Measurements from ENCODE around the gene UBL7.

Gene UBL7

DNA sequence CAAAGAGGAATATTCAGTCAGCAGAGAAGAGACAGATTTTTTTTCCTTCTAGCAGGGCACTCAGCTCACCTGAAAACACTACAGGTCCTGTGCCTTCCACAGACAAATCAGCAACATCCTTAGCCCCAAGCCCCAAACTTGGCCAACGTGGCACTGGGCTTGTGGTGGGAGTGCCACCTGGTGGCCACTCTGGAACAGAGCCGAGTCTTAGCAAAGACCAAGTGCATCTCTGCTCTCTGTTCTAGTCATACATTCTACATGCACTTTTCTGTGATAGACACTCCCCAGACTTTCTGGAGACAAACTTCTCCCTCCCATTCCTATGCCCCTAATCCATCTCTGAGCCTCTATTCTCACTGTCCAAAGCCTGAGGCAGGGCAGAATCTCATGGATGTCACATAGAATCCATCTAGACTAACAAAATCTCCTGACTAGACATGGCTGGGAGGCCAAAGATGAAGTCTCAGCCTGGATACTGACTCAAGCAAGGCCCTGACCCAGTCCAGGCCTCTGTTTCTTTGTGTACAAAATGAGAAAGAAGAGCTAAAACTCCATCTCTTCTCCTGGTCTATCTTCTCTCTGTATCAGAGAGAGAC, 22.1 kb downstream of the UBL7 start:
- DNase-seq = peak; percentile 77 to 81

GRCh38 chr15:74438206-74438605, 22.8 kb downstream of the UBL7 start:
- no peak for DNase-seq

GRCh38 chr15:74434263-74435136, 26.5 kb downstream of the UBL7 start:
- DNase-seq = no peak

GRCh38 chr15:74433592-74434262, 27.2 kb downstream of the UBL7 start, which contains the start of gene SEMA7A:
TSS of gene SEMA7A (minus strand) at chr15:74433958. CDS start at chr15:74433918, 40 bp downstream.
- peak; percentile 83 to 88 for DNase-seq

DNA sequence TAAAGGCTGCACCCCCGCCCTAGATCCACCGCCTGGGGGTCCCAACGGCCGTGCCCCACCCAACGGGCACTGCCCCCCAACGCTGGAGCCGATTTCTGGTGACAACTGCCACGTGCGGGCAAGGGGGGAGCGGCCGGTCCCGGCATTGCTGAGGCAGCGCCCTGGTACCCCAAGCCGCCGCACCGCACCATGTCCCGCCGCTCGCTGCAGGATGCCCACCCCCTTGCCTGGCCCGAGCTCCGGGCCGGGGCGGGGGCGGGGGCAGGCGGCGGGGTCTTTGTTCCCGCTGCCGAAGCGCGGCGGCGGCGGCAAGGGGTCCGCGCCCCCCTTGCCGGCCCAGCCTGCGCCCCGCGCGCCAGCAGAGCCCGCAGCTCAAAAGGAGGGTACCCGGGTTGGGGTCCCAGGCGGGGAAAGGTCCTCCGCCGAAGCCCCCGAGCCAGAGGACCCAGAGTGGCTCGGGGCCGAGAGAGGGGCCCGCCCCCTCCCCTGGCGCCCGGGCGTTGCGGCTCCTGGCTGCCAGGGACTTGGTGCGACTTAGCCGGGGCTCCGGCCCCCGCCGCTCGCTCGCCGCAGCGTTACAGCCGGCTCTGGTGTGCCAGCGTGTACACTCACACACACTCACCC, 27.9 kb downstream of the UBL7 start:
- no peak for DNase-seq

- no peak for DNase-seq
These were observed 28.5 kb downstream of the UBL7 start for GRCh38 chr15:74432271-74432967.

GRCh38 chr15:74431645-74432044, 29.3 kb downstream of the UBL7 start:
- peak in 1 of 2 donors; percentile 13 for DNase-seq

GRCh38 chr15:74431116-74431515, 29.8 kb downstream of the UBL7 start:
- DNase-seq = no peak

DNA sequence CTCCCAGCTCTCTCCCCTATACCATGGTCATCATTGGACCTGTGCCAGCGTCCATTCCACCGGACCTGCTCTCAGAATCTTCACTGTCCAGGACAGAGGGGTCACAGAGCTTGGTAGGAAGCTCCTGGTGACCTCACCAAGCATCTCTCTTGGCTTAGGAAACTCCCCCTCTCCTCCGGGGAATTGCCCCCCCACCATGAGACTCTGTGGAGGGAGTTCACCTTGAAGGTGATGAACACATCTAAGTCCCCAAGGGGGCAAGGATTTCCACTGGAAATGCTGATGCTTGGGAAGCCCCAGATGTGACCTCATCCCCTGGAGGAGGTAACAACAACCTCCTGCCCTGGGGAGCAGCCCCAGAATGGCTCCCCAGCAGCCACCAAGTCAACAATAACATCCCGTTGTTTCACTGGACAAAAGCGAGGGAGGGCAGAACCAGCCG, 30.4 kb downstream of the UBL7 start:
- DNase-seq = no peak

GRCh38 chr15:74429781-74430400, 31.1 kb downstream of the UBL7 start:
- no peak for DNase-seq

DNA sequence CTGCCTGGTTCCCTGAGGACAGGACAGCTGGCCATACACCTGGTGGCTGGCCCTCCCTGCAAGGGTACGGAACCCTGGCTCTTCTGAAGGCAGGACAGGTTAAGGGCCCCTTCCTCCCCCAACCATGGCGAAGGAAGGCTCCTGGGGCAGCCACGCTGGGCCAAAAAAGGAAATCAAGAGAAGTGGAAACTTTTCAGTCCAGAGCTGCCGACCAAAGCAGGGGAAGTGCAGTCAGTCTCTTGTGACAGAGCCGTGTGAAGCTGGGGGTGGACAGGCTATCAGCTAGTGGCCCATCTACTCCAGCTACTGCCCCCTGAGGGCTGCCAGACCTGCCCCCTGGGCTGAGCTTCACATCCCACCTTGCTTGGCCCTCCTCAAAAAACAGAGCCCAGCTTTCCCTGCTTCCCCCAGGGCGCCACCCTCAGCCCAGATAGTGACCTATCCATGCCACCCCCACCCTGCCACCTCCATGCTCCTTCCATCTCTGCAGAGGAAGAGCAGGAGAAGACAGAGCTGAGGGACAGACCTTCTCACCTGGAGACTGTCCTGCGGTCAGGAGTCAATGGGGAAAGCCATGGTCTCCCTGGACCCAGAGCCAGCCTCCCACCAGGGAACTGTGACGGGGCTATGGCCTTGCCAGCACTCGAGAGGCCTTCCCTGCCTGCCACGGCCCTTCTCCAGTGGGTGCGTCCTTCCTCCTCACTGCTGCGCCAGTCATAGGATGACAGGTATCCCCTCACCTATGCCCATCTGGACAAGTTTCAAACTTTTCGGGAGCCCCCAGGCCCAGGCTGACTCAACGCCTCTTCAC, 31.8 kb downstream of the UBL7 start:
- peak in 1 of 2 donors; percentile 20 for DNase-seq

- DNase-seq = no peak
These were observed 32.5 kb downstream of the UBL7 start for GRCh38 chr15:74428442-74428787.

DNA sequence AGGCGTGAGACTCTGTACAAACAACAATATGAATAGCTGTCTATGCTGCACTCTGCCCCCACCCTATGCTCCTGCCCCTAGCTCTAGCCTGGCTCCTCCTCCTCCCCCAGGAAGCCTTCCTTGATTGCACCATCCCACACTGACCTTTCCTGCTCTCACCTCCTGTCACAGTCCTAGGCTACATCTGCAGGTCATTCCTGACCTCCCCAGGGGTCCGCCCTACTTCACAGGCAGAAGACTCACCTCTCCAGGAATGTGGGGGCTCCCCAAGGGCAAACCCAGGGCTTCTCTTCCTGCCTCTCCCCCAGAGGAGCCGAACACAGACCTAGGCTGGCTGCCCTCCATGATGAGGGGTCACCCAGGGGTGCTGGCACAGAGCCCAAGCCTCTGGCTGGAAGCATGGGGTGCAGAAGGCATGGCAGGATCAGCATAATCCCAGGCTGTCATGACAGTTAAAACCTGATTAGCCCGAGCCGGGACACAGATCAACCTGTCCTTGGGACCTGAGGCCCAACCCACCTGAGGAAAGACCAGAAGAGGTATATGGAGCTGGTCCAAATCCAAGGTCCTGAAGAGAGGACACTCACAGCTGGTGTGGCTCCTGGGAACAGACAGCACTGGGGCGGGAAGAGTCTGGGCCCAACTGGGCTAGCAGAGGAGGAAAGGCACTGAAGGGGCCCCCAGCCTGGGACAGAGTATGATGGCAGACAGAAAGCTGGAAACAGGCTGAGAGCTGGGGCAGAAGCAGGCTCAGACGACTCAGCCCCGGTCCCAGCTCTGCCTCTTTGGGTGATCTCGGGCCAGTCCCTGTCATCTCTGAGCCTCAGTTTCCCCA, 33.1 kb downstream of the UBL7 start:
- DNase-seq = no peak

DNA sequence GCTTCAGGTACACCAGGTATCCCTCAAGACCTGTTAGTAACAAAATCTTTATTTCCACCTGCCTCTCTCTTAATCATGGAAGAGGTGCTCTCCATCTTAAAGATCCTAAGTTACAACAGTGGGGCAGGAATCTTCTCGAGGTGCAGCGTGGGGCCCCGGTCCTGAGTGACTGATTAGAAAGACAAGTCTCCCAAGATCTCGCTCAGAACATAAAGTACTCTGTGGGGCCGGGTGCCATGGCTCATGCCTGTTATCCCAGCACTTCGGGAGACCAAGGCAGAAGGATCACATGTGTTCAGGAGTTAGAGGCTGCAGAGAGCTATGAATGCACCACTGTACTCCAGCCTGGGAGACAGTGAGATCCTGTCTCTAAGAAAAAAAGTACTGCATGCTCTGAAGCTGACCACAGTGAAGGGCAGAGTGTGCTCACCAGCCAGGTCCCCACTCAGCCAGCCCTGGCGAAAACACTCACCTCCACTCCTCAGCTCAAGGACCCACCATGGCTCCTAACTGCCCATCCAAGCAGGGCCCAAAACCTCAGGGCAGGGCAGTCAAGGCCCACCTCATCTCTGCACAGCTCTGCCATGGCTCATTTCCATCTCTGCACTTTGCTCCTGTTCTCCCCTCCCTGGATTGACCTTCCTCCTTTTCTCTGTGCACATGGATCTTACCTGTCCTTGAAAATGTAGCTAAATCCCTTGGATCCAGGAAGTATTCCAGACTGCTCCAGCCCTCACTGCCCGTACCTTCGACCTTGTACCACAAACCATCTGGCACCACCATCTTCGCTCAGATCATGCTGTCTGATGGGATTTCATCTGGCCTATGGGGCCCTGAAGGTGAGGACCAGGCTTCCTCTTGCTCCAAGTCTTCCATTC, 34.3 kb downstream of the UBL7 start:
- no peak for DNase-seq

GRCh38 chr15:74425630-74426029, 35.3 kb downstream of the UBL7 start:
- DNase-seq = no peak

GRCh38 chr15:74424901-74425528, 35.9 kb downstream of the UBL7 start:
- no peak for DNase-seq

DNA sequence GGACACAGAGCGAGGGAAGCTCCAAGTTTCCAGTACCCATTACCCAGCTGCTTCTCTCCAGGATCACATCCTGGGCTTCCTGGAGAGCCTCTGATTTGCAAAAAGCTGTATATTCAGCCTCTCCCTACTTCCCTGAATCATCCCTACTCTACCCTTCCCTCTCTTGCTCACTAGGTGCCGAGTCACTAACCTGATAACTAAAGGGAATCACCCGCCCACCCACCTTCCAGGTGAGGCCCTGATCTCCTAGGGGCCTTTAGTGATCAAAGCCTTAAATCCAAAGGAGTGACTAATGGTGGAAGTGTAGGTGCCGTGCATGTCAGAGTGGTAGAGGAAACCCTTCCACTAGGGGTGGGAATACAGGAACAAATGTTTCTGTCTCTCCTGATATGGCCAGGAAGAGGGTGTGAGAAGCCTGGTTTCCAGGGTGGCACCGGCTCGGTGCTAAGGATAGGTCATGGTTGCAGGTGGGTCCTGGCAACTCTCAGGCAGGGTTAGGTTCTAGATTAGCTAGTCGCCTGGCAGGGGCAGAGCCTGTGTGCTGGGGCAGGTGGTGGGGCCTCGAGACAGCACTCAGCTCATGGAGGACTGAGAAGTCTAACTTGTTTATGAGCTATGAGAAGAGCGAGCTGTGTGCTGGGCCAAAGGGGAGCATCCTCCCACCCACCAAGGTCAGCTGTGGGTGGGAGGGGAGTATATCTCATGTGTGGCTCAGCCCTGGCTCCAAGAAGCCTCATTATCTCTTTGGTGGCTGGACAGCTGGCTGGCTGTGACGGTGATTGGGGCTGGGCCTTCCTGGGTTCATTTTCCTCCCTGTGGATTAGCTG, 37.3 kb downstream of the UBL7 start:
- DNase-seq = no peak

All from CD4-positive, alpha-beta T cell treated with Interleukin-1 beta for 1 hour (primary cell).